ENCODE results near the gene ABCC9.

DNA sequence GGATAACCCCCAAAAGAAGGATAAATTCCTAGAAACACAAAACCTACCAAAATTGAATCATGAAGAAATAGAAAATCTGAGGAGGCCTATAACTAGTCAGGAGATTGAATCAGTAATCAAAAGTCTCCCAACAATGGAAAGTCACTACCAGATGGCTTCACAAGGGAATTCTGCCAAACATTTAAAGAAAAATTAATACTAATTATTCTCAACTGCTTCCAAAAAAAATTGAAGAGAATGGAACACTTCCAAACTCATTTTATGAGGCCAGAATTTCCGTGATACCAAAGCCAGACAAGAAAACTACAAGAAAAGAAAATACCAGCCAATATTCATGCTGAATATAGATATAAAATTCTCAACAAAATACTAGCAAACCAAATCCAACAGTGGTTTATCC, 7.8 kb upstream of the ABCC9 start:
- TF ChIP-seq, protein P1, sequence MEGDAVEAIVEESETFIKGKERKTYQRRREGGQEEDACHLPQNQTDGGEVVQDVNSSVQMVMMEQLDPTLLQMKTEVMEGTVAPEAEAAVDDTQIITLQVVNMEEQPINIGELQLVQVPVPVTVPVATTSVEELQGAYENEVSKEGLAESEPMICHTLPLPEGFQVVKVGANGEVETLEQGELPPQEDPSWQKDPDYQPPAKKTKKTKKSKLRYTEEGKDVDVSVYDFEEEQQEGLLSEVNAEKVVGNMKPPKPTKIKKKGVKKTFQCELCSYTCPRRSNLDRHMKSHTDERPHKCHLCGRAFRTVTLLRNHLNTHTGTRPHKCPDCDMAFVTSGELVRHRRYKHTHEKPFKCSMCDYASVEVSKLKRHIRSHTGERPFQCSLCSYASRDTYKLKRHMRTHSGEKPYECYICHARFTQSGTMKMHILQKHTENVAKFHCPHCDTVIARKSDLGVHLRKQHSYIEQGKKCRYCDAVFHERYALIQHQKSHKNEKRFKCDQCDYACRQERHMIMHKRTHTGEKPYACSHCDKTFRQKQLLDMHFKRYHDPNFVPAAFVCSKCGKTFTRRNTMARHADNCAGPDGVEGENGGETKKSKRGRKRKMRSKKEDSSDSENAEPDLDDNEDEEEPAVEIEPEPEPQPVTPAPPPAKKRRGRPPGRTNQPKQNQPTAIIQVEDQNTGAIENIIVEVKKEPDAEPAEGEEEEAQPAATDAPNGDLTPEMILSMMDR (IDR thresholded peaks at IDR 0.05; ENCODE audit: insufficient read depth, low read length, poor library complexity, severe bottlenecking) = no peak
- no peak for TF ChIP-seq EZH2phosphoT487 (conservative IDR thresholded peaks at IDR 0.05; ENCODE audit: low read length)

All from SU-DHL-6 (cell line).